Tibial artery (tissue), 4 donors: ENCODE measurements around the gene RIMBP2.

Experiments
- DNase-seq, 2 donors: peaks; one replicate each; pipeline ENCODE4 v3.0.0-alpha.2; 2019
- H3K27ac ChIP-seq, 2 donors: fragments of 200-600 bp; sonication (generic) in 1 of 2; 1 replicate in 1 of 2; 2 replicates in 1 of 2; pipeline ENCODE4 v1.5.1; 2018 to 2019; ENCODE audit warnings: mild to moderate bottlenecking in 1 of 2
- H3K27me3 ChIP-seq, 2 donors: fragments of 200-600 bp; sonication (generic) in 1 of 2; one replicate each; pipeline versions ENCODE4 v1.5.1 to v1.6.0; 2016 to 2019
- H3K36me3 ChIP-seq, 3 donors: fragments of 200-600 bp; sonication (generic) in 2 of 3; one replicate each; pipeline ENCODE4 v1.5.1; 2016 to 2019; ENCODE audit warnings: mild to moderate bottlenecking in 2 of 3
- H3K4me1 ChIP-seq, 4 donors: fragments of 200-600 bp; sonication (generic) in 2 of 4; 1 replicate in 3 of 4; 2 replicates in 1 of 4; pipeline ENCODE4 v1.5.1; 2016 to 2019
- H3K4me3 ChIP-seq, 2 donors: fragments of 200-600 bp; sonication (generic) in 1 of 2; 1 replicate in 1 of 2; 2 replicates in 1 of 2; pipeline ENCODE4 v1.5.1; 2018 to 2019; ENCODE audit warnings: mild to moderate bottlenecking in 2 of 2
- H3K9me3 ChIP-seq, 3 donors: fragments of 200-600 bp; sonication (generic) in 1 of 3; one replicate each; pipeline ENCODE4 v1.5.1; 2016 to 2019
- CTCF ChIP-seq, 2 experiments: fragments of 200-600 bp in 1 of 2; fragments of 450-650 bp in 1 of 2; IDR thresholded peaks; one replicate each; pipeline ENCODE4 v1.5.1; 2017 to 2019; ENCODE audit warnings: antibody characterized with exemption in 2 of 2, mild to moderate bottlenecking in 1 of 2, moderate library complexity in 1 of 2
- intact Hi-C: fragments of 100-400 bp; cut with DNase I; formaldehyde crosslinking; loops from one replicate; pipeline ENCODE4 v1.15.0; 2023; ENCODE audit warnings: low total_unique reads

The RIMBP2 gene

GRCh38 chr12:130384234-130384633 is 331.9 kb downstream of the RIMBP2 start:
- H3K4me1 ChIP-seq = no peaks in the 10 kb centered on the region
- H3K36me3 ChIP-seq = no peaks in the 10 kb centered on the region
- no peak for TF ChIP-seq CTCF (IDR thresholded peaks at IDR 0.05)
- DNase-seq = no peak
- no peaks in the 10 kb centered on the region for H3K9me3 ChIP-seq
- no peak overlapping the region for H3K4me3 ChIP-seq
- no peak overlapping the region for H3K27ac ChIP-seq
- no peaks in the 10 kb centered on the region for H3K27me3 ChIP-seq
- intact Hi-C loops = no loop called here

GRCh38 chr12:130382818-130383217 is 333.3 kb downstream of the RIMBP2 start:
- intact Hi-C loops = no loop called here
- no peaks in the 10 kb centered on the region for H3K4me1 ChIP-seq
- no peak for DNase-seq
- no peaks in the 10 kb centered on the region for H3K36me3 ChIP-seq
- H3K27ac ChIP-seq = no peak overlapping the region
- TF ChIP-seq CTCF (IDR thresholded peaks at IDR 0.05) = no peak
- H3K27me3 ChIP-seq = no peaks in the 10 kb centered on the region
- no peaks in the 10 kb centered on the region for H3K9me3 ChIP-seq
- no peak overlapping the region for H3K4me3 ChIP-seq

GRCh38 chr12:130375296-130376287 is 340.5 kb downstream of the RIMBP2 start:
- no peak for DNase-seq
- no peak overlapping the region for H3K4me3 ChIP-seq
- intact Hi-C loops = no loop called here
- TF ChIP-seq CTCF (IDR thresholded peaks at IDR 0.05) = no peak
- no peaks in the 10 kb centered on the region for H3K9me3 ChIP-seq
- H3K27me3 ChIP-seq = peaks cover 0 to 3% of the 10 kb centered on the region in 2 donors
- no peak overlapping the region for H3K27ac ChIP-seq
- no peaks in the 10 kb centered on the region for H3K36me3 ChIP-seq
- no peaks in the 10 kb centered on the region for H3K4me1 ChIP-seq

- intact Hi-C loops = no loop called here
- peaks cover 0 to 3% of the 10 kb centered on the region in 2 donors for H3K27me3 ChIP-seq
- H3K4me3 ChIP-seq = no peak overlapping the region
- no peaks in the 10 kb centered on the region for H3K9me3 ChIP-seq
- no peaks in the 10 kb centered on the region for H3K36me3 ChIP-seq
- DNase-seq = no peak
- H3K27ac ChIP-seq = no peak overlapping the region
- H3K4me1 ChIP-seq = no peaks in the 10 kb centered on the region
- no peak for TF ChIP-seq CTCF (IDR thresholded peaks at IDR 0.05)
These were observed 342.0 kb downstream of the RIMBP2 start for GRCh38 chr12:130374083-130374482.

- Histone ChIP-seq H3K9me3 (no peaks in the 10 kb centered on the region), H3K36me3 (no peaks in the 10 kb centered on the region), H3K4me1 (no peaks in the 10 kb centered on the region), H3K27me3 (peaks cover 0 to 3% of the 10 kb centered on the region in 2 donors), H3K4me3 (no peak overlapping the region), H3K27ac (no peak overlapping the region)
- no peak for DNase-seq
- TF ChIP-seq CTCF (IDR thresholded peaks at IDR 0.05) = no peak
- intact Hi-C loops = no loop called here
These were observed 343.2 kb downstream of the RIMBP2 start for GRCh38 chr12:130372936-130373335.
